Skeletal muscle satellite cell (primary cell): Measurements from ENCODE around the gene PSMD1.

Experiments used
- H3K27me3 ChIP-seq: 2 replicates; pipeline ENCODE4 v1.7.0; 2013; ENCODE audit warnings: low read length; ENCODE audit not compliant: control insufficient read depth, insufficient read depth
- H3K36me3 ChIP-seq: 2 replicates; pipeline ENCODE4 v1.7.0; 2013; ENCODE audit warnings: mild to moderate bottlenecking, control low read depth, low read length; ENCODE audit not compliant: insufficient read depth
- H3K4me1 ChIP-seq: 2 replicates; pipeline ENCODE4 v1.7.0; 2013; ENCODE audit warnings: low read length; ENCODE audit not compliant: control insufficient read depth, insufficient read depth
- H3K4me2 ChIP-seq: 2 replicates; pipeline ENCODE4 v1.7.0; 2013; ENCODE audit warnings: mild to moderate bottlenecking, low read length
- H3K4me3 ChIP-seq: 2 replicates; pipeline ENCODE4 v1.7.0; 2013; ENCODE audit warnings: low read length
- H3K9ac ChIP-seq: 2 replicates; pipeline ENCODE4 v1.7.0; 2013; ENCODE audit warnings: mild to moderate bottlenecking, low read depth, low read length, moderate library complexity
- H3K9me3 ChIP-seq: replicated peaks from 2 replicates; pipeline ENCODE4 v1.7.0; 2013; ENCODE audit warnings: mild to moderate bottlenecking, control low read depth, low read length

The PSMD1 gene

DNA sequence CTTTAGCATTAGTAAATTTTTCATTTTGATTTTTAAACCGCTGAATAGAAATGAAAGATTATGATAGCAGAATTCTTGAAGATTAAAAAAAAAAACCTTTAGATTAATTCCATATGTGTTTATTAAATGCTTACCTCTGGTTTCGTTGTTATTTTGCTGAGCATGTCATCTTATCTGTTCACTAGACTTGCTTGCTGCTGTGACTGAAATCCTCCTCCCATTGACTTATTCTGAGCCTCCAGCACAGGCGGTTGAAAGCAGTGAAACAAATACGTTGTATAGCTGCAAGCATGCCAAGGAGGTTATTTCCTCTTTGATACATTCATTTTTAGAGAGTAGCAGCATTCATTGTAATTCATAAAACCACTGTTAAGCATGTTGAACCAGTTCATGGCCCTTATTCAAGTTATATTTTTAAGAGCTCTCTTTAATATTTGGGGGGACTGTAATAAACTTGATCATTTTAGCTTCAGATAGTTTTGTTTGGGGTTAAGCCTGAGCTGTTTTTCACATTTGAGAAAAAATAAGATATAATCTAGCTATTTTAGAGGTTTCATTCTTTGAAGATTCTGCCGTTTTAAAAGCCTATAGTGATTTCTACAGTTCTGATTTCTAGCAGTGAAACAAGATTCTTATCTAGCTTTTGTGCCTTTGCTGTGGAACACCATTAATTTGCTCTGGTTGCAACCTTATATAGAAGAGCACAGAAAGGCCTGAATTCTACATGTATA is 68.3 kb downstream of the PSMD1 start, which contains the start of gene HTR2B:
TSS of gene HTR2B (minus strand) at position 205 of the 731 bp plus-strand sequence. CDS start 1,278 bp downstream, outside the sequence.
- H3K4me1 ChIP-seq: peaks cover 26% of the 10 kb centered on the region
- no peak within 1 kb of the TSS for H3K4me3 ChIP-seq
- H3K27me3 ChIP-seq: no peaks in the 10 kb centered on the region

DNA sequence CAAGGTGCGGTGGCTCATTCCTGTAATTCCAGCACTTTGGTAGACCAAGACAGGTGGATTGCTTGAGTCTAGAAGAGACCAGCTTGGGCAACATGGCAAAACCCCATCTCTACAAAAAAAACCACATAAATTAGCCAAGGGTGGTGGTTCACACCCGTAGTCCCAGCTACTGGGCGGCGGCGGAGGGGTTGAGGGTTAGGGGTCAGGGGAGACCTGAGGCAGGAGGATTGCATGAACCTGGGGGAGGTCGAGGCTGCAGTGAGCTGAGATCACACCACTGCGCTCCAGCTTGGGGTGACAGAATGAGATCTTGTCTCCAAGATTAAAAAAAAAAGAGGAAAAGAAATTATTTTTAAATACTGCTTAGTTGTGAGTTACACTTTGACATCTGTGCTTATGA is 69.5 kb downstream of the PSMD1 start:
- peaks cover 37% of the 10 kb centered on the region for H3K4me1 ChIP-seq
- H3K9me3 ChIP-seq: no peaks in the 10 kb centered on the region
- H3K9ac ChIP-seq: no peak overlapping the region
- H3K4me2 ChIP-seq: no peak overlapping the region
- H3K27me3 ChIP-seq: no peaks in the 10 kb centered on the region
- H3K4me3 ChIP-seq: no peak overlapping the region
- H3K36me3 ChIP-seq: no peaks in the 10 kb centered on the region

More for the DNA sequence above, 68.3 kb downstream of the PSMD1 start, which contains the start of gene HTR2B:
- H3K9me3 ChIP-seq: no peaks in the 10 kb centered on the region
- no peak within 1 kb of the TSS for H3K9ac ChIP-seq
- H3K4me2 ChIP-seq: no peak within 1 kb of the TSS
- no peaks in the 10 kb centered on the region for H3K36me3 ChIP-seq

DNA sequence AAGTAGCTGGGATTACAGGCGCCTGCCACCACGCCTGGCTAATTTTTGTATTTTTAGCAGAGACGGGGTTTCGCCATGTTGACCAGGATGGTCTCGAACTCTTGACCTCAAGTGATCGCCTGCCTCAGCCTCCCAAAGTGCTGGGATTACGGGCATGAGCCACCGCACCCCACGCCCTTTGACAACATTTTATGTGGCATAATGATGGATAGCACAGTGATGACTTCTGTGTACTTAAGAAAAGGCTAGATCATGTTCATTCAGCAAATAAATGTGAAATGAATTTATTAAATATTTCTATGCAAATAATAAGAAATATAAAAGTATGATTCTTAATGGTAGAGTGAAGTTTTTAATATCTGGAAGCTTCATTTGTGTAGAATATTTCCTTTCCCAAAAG is 70.8 kb downstream of the PSMD1 start:
- H3K9me3 ChIP-seq: no peaks in the 10 kb centered on the region
- peaks cover 47% of the 10 kb centered on the region for H3K4me1 ChIP-seq
- no peaks in the 10 kb centered on the region for H3K27me3 ChIP-seq
- H3K4me2 ChIP-seq: no peak overlapping the region
- no peak overlapping the region for H3K9ac ChIP-seq
- no peak overlapping the region for H3K4me3 ChIP-seq
- no peaks in the 10 kb centered on the region for H3K36me3 ChIP-seq

DNA sequence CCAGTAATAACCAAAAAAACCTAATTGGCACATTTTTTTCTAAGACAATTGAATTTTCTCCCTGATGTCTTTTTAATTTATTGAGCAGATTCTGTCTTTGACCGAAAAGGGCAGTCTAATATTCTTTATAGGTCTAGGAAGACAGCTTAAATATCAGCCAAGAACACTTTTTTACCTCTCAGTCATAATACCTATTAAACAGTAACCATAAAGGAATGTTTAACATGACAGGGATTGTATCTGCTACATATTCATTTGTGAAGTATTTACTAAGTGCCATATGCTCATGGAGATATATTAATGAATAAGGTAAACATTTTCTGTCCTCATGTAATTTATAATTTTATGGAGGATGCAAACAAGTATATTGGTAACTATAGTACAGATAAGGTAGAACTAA is 71.3 kb downstream of the PSMD1 start:
- Histone ChIP-seq H3K27me3 (no peaks in the 10 kb centered on the region), H3K4me2 (no peak overlapping the region), H3K9me3 (no peaks in the 10 kb centered on the region), H3K36me3 (no peaks in the 10 kb centered on the region), H3K9ac (no peak overlapping the region), H3K4me3 (no peak overlapping the region), H3K4me1 (peaks cover 52% of the 10 kb centered on the region)

DNA sequence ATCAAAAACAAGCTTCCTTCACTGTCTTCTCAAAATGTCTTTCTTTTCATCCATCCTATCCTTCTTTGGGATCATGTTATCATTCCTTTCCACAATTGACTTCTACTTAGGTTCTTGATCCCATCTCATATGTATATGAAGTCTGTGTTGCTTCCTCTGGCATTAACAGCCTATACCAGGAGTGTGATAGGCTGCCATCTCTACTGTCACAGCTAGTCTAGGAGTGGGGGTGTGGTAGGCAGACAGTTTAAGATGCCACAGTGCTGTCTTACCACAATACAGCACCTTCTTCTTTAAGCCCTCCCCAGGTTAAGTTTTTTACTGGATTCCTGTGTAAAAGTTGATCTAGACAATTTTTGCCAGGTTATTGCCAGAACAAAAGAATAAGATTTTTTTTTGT is 71.9 kb downstream of the PSMD1 start:
- Histone ChIP-seq H3K9me3 (no peaks in the 10 kb centered on the region), H3K4me3 (no peak overlapping the region), H3K36me3 (no peaks in the 10 kb centered on the region)

DNA sequence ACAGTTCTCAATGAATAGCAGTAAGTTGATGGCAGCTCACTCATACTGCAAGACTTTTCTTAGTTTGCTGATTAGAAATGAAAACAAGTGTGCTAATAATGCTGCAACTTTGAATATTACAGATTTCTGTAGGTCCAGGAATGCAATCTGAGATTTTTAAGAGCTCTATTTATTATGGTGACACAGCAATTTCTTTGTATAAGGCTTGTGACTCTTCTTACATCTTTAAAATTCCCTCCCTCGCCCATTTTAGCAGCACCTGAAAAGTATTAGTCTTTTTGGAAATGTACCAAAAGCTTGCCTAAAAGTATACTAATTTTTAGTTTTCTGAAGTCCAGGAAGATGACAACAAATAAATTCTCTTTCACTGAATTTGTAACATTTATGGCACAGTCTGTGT is 72.5 kb downstream of the PSMD1 start:
- Histone ChIP-seq H3K9ac (no peak overlapping the region), H3K4me3 (no peak overlapping the region), H3K9me3 (no peaks in the 10 kb centered on the region), H3K4me1 (peaks cover 58% of the 10 kb centered on the region), H3K4me2 (no peak overlapping the region), H3K36me3 (no peaks in the 10 kb centered on the region), H3K27me3 (no peaks in the 10 kb centered on the region)

More for the DNA sequence above, 71.9 kb downstream of the PSMD1 start:
- Histone ChIP-seq H3K27me3 (no peaks in the 10 kb centered on the region), H3K9ac (no peak overlapping the region), H3K4me2 (no peak overlapping the region), H3K4me1 (peaks cover 53% of the 10 kb centered on the region)

DNA sequence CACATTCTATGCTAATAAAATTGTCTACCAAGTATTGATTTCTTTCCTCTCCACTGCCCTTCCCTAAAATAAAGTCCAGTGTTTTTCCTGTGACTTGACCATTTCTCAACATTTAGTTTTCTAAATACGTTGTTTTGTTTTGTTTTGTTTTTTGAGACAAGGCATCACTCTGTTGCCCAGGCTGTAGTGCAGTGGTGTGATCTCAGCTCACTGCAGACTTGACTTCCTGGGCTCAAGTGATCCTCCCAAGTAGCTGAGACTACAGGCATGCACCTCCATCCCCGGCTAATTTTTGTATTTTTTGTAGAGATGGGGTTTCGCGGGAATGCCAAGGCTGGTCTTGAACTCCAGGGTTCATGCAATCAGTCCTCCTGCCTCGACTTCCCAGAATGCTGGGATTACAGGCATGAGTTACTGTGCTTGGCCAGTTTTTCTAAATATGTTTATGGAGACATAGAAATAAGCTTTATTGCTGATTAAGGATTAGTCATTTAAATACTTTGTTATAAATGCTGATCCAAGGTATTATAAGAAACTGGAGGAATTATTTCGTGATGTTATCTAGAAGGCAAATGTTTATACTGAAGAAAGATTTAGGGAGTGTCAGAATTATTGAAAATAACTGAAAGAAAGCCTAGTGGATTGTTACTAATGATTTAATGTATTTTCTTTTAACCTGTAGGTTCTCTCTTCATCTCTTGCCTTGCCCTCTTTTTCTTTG is 73.8 kb downstream of the PSMD1 start:
- peaks cover 71% of the 10 kb centered on the region for H3K4me1 ChIP-seq
- H3K4me2 ChIP-seq: peak overlapping the region; percentile 36
- H3K27me3 ChIP-seq: no peaks in the 10 kb centered on the region

DNA sequence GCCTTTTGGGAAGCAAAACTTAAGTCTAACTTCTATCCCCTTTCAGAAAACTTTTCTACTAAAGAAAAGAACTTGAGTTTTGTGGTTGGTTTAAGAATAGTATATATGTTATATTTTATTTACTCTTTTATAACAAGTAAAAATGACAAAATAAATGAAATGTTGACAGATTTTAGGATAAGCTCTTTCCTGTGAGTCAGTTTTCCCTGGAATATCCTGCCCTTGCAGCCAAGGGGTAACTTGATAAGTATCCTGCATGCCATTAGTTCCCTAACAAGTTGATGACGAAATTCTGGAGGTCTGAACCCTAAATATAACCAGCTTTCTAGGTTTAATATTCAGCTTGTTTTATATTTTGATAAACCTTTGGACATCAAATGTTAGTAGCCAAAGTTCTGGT is 75.5 kb downstream of the PSMD1 start:
- Histone ChIP-seq H3K4me3 (no peak overlapping the region), H3K4me2 (peak overlapping the region; percentile 38), H3K4me1 (peaks cover 74% of the 10 kb centered on the region), H3K9ac (no peak overlapping the region), H3K36me3 (no peaks in the 10 kb centered on the region), H3K27me3 (no peaks in the 10 kb centered on the region), H3K9me3 (no peaks in the 10 kb centered on the region)

More for the DNA sequence above, 73.8 kb downstream of the PSMD1 start:
- H3K4me3 ChIP-seq: no peak overlapping the region
- H3K9ac ChIP-seq: no peak overlapping the region
- no peaks in the 10 kb centered on the region for H3K9me3 ChIP-seq
- no peaks in the 10 kb centered on the region for H3K36me3 ChIP-seq

DNA sequence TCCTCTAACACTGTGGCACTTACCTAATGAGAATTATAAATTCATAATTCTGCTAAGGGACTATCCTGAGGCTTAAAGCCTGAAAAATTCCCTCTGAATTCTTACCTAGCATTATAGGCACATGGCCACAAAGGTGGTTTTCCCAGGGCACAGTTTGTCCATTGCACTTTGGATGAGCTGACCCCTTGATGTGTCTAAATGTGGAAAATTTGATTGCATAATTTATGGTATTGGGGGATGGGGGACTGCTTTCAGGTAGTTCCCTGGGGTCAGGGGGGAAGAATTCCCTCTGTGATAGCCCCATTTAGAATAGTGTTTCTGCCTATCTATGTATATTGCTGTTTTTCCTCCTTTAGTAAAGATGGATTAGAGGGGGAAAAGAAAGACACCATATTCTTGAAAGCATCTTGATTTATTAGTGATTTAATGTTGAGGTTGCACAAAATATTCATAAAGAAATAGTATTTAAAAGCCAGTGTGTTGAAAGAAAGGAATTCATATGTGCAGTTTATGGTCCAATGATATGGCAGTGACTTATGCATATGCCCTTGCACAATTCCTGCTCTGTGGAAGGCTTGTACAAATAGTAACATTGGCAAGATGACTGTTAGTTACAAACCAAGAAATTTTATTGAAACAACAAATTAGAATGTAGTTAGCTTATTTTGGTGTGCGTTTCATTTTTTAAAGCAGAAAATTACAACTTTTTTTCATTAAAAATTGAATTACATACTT is 76.9 kb downstream of the PSMD1 start:
- H3K4me3 ChIP-seq: no peak overlapping the region
- H3K4me2 ChIP-seq: no peak overlapping the region
- H3K4me1 ChIP-seq: peaks cover 69% of the 10 kb centered on the region
- H3K9me3 ChIP-seq: no peaks in the 10 kb centered on the region
- H3K36me3 ChIP-seq: no peaks in the 10 kb centered on the region
- H3K9ac ChIP-seq: no peak overlapping the region
- H3K27me3 ChIP-seq: no peaks in the 10 kb centered on the region

DNA sequence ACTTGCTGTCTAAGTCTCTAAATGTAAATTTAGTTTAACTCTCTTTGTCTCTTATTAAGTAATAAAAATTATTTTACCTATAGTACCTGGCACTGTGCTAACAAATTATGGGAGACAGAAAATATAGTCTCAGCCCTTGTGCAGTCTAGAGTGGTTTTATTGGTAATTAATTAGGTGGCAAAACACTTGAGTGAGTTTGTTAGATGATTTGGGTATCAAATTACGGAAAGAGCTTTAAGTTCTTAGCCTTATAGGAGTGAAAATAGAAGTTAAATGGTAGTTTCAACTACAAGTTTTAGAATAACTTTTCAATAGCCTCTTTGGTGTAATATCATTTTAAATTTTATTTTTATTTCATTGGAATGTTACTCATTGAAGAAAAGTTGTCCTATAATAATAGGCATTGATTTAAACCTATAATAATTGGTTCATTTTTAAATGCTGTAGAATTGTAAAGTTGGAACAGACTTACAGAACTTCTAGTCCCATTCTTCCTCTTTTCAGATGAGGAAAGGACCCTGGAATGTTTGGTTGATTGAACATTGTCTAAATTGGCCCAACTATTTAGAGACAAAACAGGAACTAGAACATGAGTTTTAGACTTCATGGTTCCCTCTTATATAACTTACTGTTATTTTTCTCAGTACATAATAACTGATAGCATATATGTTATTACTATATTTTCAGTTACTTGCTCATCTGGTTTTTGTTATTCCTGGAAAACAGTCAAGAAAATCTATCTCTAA is 78.4 kb downstream of the PSMD1 start:
- H3K27me3 ChIP-seq: no peaks in the 10 kb centered on the region
- H3K4me2 ChIP-seq: no peak overlapping the region
- H3K9ac ChIP-seq: no peak overlapping the region
- H3K4me3 ChIP-seq: no peak overlapping the region
- H3K4me1 ChIP-seq: peaks cover 72% of the 10 kb centered on the region
- no peaks in the 10 kb centered on the region for H3K9me3 ChIP-seq
- H3K36me3 ChIP-seq: no peaks in the 10 kb centered on the region

DNA sequence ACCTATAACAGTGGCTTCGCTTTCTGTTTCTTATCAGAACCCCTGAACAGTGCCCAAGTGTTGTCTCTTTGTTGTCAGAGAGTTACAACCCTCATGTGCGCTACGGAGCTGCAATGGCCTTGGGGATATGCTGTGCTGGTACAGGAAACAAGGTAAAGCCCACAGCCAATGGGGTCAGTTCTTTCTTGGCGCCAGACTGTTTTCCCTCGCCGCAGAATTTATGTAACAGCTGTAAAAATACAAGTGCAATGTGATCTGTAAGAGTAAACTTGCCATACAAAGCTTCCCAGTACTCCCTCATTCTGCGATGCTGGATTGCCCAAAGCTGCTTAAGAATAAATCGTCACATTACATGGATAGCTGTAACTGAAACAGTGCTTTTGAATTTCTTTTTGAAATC is 82.0 kb downstream of the PSMD1 start:
- Histone ChIP-seq H3K4me2 (no peak overlapping the region), H3K4me3 (no peak overlapping the region), H3K9me3 (no peaks in the 10 kb centered on the region), H3K4me1 (peaks cover 40% of the 10 kb centered on the region), H3K9ac (no peak overlapping the region), H3K36me3 (no peaks in the 10 kb centered on the region), H3K27me3 (no peaks in the 10 kb centered on the region)
